ENCODE results near the gene EMC6. TPM values are rescaled to one million over a fixed set of nuclear protein-coding genes. Genes with fewer than 3 reads are reported as not detected.

EMC6 gene
- total RNA-seq, 1 experiment from 2014 or later: 62.4 TPM

- TF ChIP-seq TCF7L2 (IDR thresholded peaks at IDR 0.05; ENCODE audit: borderline replicate concordance, extremely low read depth, insufficient read depth, insufficient read length) (no peak), CEBPB (IDR thresholded peaks at IDR 0.05; ENCODE audit: low read depth) (no peak), POLR2AphosphoS5 (IDR thresholded peaks at IDR 0.05; ENCODE audit: low read depth, low read length) (no peak), FOSL1 (IDR thresholded peaks at IDR 0.05; ENCODE audit: low read depth) (no peak), YY1 (IDR thresholded peaks at IDR 0.05; ENCODE audit: extremely low read depth, insufficient replicate concordance, low read depth, low read length) (no peak)
Observed at GRCh38 chr17:3621146-3621720, 47.4 kb upstream of the EMC6 start (continued).

- peaks cover 14% of the 10 kb centered on the region for H3K79me2 ChIP-seq (ENCODE audit: insufficient read depth, low read length)
- BruUV-seq (replicated peaks): no TSS peak
- H2AFZ ChIP-seq (ENCODE audit: low read depth, low read length, poor library complexity, severe bottlenecking): no peak overlapping the region
- no peaks in the 10 kb centered on the region for H3K9me2 ChIP-seq (ENCODE audit: insufficient read depth)
- ATAC-seq (no peak), DNase-seq (ENCODE audit: low read depth, low spot score) (no peak)
- H3K9ac ChIP-seq (ENCODE audit: low read length): no peak overlapping the region
- peaks cover 25 to 52% of the 10 kb centered on the region in 2 experiments; a peak in 3 of 4 replicates for H3K36me3 ChIP-seq (ENCODE audit: control insufficient read depth in 1 of 2, insufficient read depth in 2 of 2, low read length in 2 of 2)
- no peak for TF ChIP-seq ZFX (IDR thresholded peaks at IDR 0.05)
- TF ChIP-seq MAX (IDR thresholded peaks at IDR 0.05): no peak
- TF ChIP-seq YY1 (IDR thresholded peaks at IDR 0.05; ENCODE audit: extremely low read depth, insufficient replicate concordance, low read depth, low read length): no peak
- no peak for TF ChIP-seq POLR2A (IDR thresholded peaks at IDR 0.05; ENCODE audit: borderline replicate concordance, extremely low read depth, insufficient read depth, insufficient read length)
- TF ChIP-seq CEBPB (IDR thresholded peaks at IDR 0.05; ENCODE audit: low read depth): no peak
- no peak for TF ChIP-seq ZNF274 (IDR thresholded peaks at IDR 0.05; ENCODE audit: low read depth, low read length)
- no peak for TF ChIP-seq ELF1 (IDR thresholded peaks at IDR 0.05; ENCODE audit: borderline replicate concordance, low read depth)
- TF ChIP-seq EZH2 (IDR thresholded peaks at IDR 0.05): no peak
- TF ChIP-seq SP1 (IDR thresholded peaks at IDR 0.05; ENCODE audit: low read depth): no peak
- no peak for TF ChIP-seq CBX3 (IDR thresholded peaks at IDR 0.05; ENCODE audit: low read depth)
- TF ChIP-seq SRF (IDR thresholded peaks at IDR 0.05; ENCODE audit: low read depth): no peak
- no peak for TF ChIP-seq POLR2AphosphoS5 (IDR thresholded peaks at IDR 0.05; ENCODE audit: low read depth, low read length)
- TF ChIP-seq EZH2phosphoT487 (IDR thresholded peaks at IDR 0.05; ENCODE audit: borderline replicate concordance): no peak
- no peak for TF ChIP-seq TCF7L2 (IDR thresholded peaks at IDR 0.05; ENCODE audit: borderline replicate concordance, extremely low read depth, insufficient read depth, insufficient read length)
- TF ChIP-seq RAD21 (IDR thresholded peaks at IDR 0.05; ENCODE audit: low read depth): no peak
- TF ChIP-seq FOSL1 (IDR thresholded peaks at IDR 0.05; ENCODE audit: low read depth): no peak
- TF ChIP-seq JUND (IDR thresholded peaks at IDR 0.05): no peak
- H3K4me2 ChIP-seq (ENCODE audit: low read length): no peak overlapping the region
- H3K27ac ChIP-seq (ENCODE audit: low read depth, low read length): no peak overlapping the region
- no peaks in the 10 kb centered on the region for H3K27me3 ChIP-seq (ENCODE audit: insufficient read depth, low read length)
- no peaks in the 10 kb centered on the region for H3K9me3 ChIP-seq (ENCODE audit: control insufficient read depth in 1 of 2, insufficient read depth in 1 of 2, low read depth in 1 of 2, low read length in 2 of 2)
- ChIA-PET POLR2A (no interaction called here), RAD21 (ENCODE audit: low non-redundant PET in 1 of 2, low total read pairs in 2 of 2, uncharacterized antibody in 2 of 2, unreplicated experiment in 2 of 2) (no interaction called here), CTCF (interaction anchor here (1.5 kb wide), 1 partner anchor 21 kb away, joined by 4 read pairs; no protein-coding TSS in a partner anchor)
- intact Hi-C loops (cut with micrococcal nuclease): no loop called here
- H3K4me3 ChIP-seq (replicated peaks in 1 of 2; ENCODE audit: low read depth in 1 of 2, low read length in 2 of 2): no peak overlapping the region
- no peaks in the 10 kb centered on the region for H4K20me1 ChIP-seq (ENCODE audit: insufficient read depth)
- no peaks in the 10 kb centered on the region for H3K4me1 ChIP-seq (ENCODE audit: control insufficient read depth in 1 of 2, insufficient read depth in 2 of 2, low read length in 2 of 2)
Observed at GRCh38 chr17:3622977-3623594, 45.5 kb upstream of the EMC6 start.
